C4-2B (cell line): Measurements from ENCODE around the gene NRXN3.

Source experiments
- CTCF ChIP-seq: fragments of 450-650 bp; conservative IDR thresholded peaks from 2 replicates; pipeline ENCODE4 v1.5.1; 2017; ENCODE audit warnings: mild to moderate bottlenecking
- ZFX ChIP-seq: fragments of 450-650 bp; IDR thresholded peaks from 2 replicates; pipeline ENCODE4 v1.6.1; 2017

GRCh38 chr14:78847801-78848200 is 677.6 kb downstream of the NRXN3 start:
- TF ChIP-seq CTCF: no peak
- TF ChIP-seq ZFX: no peak
